ENCODE results near the gene ULK4.
"Not testable (repeated sequence)": the region's sequence is repeated elsewhere in the genome, so short reads cannot be mapped to it uniquely, and the experiment has no call there.

The ULK4 gene

DNA sequence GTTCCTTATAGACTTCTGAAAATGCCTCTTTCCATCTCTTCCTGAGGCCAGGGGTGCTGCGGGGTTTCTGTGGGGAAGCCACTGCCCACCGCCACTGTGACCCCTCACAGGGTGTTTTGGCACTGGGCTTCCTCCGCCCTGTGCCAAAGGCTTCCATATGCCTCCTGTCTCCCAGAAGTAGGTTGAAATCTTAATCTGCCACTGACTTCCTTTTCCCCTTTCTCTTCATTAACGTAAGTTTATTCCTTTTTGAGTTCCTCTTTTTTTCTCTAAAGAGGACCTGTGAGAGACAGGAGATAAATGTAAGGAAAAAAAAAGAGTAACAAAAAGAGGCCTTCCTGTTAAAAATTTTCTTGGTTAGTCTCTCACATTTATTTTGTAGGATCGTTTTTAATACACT lies 542.1 kb downstream of the ULK4 start:
- no peak for DNase-seq

DNA sequence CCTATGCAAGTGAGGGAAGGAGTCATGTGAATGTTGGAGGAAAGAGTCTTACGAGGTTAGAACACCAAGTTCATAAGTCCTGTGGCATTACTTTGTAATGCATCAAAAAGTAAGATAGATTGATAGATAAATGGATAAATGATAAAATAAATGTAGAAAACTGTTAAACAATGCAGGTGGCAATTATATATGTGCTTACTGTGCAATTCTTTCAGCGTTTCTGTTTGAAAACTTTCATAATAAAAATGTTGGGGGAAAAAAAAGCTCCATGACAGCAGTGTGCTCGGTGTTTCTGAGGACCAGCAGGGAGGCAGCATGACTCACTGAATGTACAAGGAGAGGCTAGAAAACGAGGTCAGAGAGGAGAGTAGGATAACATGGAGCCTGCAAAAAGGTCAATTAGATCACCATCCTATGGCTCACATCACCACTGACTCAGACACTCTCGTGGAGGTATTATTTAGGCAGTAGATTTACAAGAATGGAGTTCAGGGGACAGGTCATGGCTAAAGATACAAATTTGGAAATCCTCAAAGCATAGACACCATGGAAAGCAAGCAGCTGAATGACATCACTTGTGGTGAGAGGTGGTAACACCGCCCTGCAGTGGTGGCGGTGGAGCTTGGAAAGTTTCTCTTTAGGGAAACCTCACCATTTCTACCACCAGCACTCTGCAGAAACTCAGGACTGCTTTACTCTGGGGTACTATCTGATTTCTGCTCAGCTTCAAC lies 542.8 kb downstream of the ULK4 start:
- DNase-seq: no peak

DNA sequence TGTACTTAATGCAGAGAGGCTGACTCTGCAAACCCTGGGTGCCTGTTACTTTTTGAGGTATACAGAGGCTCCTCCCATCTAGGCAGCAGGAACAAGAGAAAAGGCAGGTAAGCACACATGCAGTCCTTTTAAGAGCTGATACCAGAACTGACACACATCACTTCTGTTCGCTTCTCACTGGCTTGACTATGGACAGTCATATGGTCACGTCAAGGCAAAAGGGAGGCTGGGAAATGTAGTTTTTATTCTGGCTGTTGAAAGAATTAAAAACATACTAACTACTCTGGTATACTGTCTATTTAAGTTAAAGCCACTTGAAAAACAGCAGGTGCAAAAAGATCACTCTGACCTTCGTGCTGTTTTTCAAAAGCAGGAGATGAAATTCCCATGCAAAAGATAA lies 544.3 kb downstream of the ULK4 start:
- no peak for DNase-seq

DNA sequence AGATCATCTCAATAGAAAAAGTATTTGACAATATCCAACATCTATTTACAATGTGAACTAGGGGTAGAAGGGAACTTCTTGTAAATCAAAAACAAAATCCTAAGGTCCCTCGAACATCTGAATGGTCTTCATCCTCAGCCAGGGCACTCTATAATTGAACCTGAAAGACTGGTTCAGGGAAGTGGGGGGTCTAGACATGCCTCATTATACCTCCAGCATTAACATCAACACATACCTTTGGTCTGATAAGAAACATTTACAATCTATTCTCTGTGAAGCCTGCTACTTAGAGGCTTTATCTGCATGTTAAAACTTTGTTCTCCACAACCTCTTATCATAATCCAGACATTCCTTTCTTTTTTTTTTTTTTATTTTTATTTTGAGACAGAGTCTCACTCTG lies 550.8 kb downstream of the ULK4 start:
- no peak for DNase-seq

DNA sequence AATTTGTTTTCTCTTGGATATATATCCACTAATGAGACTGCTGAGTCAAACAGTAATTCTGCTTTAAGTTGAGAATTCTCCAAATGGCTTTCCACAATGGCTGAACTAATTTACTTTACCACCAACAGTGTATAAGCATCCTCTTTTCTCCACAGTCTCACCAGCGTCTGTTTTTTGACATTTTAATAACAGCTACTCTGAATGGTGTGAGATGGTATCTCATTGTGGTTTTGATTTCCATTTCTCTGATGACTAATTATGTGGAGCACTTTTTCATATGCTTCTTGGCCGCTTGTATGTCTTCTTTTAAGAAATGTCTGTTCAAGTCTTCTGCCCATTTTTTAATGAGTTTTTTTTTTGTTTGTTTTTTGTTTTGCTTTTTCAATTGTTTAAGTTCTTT lies 556.4 kb downstream of the ULK4 start:
- no peak for DNase-seq

DNA sequence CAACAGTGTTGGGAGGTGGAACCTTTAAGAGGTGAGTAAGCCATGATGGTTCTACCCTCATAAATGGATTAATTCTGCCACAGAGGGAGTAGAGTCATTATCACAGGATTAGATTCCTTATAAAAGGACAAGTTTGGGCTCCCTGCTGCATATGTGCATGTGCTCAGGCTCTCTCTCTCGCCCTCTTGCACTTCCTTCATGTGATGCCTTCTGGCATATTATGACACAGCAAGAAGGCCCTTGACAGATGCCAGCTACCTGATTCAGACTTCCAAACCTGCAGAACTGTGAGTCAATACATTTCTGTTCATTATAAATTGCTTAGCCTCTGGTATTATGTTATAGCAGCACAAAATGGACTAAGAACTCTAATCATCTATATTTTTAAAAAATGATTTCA lies 557.3 kb downstream of the ULK4 start:
- no peak for DNase-seq

DNA sequence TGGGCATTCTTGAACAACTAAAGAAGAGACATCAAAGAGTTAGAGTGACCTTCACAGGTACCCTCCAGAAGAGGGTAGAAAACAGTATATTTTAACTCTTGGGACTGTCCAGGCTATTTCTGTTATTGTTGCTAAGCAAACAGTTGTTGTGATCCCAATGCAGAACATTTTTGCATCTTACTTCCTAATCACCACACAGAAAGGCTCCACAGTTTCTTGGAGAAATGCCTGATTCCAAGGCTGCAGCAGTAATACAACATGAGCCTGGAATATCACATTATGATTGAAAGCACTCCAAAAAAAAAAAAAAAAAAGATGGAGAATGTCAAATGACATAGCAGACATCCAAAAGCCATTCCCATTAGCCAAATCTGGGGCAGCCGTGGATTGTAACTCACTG lies 567.0 kb downstream of the ULK4 start:
- DNase-seq: no peak

DNA sequence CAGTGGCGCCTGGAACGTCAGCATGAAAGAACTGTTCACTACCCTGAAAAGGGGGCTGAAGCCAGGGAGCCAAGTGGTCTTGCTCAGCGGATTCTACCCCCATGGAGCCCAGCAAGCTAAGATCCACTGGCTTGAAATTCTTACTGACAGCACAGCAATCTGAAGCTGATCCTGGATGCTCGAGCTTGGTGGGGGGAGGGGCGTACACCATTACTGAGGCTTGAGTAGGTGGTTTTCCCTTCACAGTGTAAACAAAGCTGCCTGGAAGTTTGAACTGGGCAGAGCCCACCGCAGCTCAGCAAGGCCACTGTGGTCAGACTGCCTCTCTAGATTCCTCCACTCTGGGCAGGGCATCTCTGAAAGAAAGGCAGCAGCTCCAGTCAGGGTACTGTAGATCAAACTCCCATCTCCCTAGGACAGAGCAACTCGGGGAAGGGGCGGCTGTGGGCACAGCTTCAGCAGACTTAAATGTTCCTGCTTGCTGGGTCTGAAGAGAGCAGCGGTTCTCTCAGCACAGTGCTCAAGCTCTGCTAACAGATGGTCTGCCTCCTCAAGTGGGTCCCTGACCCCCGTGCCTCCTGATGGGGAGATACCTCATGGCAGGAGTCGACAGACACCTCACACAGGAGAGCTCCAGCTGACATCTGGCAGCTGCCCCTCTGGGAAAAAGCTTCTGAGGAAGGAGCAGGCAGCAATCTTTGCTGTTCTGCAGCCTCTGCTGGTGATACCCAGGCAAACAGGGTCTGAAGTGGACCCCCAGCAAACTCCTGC lies 591.0 kb downstream of the ULK4 start:
- DNase-seq: not testable (repeated sequence)

DNA sequence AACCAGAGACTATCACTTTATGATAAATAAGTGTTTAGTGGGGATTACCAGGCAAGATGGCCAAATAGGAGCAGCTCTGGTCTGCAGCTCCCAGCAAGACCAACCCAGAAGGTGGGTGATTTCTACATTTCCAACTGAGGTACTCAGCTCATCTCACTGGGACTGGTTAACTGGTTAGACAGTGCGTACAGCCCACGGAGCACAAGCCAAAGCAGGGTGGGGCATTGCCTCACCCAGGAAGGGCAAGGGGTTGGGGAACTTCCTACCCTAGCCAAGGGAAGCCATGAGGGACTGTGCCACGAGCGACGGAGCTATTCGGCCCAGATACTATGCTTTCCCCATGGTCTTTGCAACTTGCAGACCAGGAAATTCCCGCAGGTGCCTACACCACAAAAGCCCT lies 591.6 kb downstream of the ULK4 start:
- DNase-seq: no peak

DNA sequence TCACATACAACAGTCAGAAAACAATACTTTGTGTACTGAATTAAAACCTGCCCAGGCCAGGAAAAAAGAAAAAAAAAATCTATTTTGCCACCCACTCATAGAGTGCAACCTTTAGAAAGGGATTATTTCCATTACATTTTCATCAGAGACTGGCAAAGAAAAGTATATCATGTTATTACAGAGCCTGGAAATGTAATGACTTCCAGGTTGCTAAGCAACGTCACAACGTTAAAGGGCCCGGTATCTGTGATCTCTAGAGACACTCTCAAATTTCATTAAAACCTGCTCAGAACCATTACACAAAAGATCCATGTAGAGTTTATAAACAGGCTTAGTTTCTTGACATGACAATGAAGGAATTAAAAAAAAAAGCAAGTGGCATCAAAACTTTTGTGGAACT lies 592.1 kb downstream of the ULK4 start:
- no peak for DNase-seq

GRCh38 chr3:41365973-41366372 lies 595.9 kb downstream of the ULK4 start:
- DNase-seq: no peak

- DNase-seq: no peak
These were observed 597.2 kb downstream of the ULK4 start for GRCh38 chr3:41364736-41365135.

GRCh38 chr3:41363830-41364523 lies 597.9 kb downstream of the ULK4 start:
- DNase-seq: no peak

DNA sequence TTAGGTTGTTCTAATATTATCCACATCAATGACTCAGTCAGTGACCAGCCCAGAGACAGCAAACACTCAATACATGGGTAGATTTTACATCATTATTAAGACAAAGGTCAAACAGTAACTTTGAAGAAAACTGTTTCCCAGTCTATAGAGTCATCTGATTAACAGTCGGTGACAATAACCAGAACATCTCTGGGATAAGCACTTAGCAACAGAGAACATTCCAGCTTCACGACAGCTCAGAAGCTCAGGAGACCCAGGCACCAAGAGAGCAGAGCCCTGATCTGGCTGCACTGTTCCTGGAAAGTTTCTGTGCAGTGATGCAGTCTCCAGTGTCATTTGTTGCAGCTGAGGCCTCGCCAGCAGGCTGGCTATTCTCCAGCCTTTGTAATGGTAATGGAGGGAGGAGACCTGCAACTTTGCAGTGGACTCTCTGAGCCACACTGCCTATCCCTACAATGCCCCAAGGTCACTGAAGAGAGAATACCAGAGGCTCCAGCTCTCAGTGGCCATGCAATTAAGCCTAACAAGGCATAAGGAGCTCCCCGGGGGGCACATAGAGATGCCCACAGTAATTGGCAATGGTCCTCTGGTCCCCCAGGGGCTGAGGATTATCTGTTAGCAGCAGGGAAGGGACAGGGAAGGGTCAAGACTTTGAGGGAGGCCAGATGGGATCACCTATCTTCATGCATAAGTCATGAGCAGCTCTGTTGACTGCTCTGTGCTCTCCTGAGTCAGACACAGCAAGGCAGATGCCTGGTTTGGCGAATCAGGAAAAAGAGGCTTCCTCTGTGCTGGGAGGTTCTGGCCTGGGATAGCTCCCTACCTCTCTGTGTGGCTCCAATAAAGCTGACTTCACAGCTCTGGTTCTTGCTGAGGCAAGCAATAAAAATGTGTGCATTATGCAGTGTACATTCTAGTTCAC lies 599.0 kb downstream of the ULK4 start:
- DNase-seq: no peak

DNA sequence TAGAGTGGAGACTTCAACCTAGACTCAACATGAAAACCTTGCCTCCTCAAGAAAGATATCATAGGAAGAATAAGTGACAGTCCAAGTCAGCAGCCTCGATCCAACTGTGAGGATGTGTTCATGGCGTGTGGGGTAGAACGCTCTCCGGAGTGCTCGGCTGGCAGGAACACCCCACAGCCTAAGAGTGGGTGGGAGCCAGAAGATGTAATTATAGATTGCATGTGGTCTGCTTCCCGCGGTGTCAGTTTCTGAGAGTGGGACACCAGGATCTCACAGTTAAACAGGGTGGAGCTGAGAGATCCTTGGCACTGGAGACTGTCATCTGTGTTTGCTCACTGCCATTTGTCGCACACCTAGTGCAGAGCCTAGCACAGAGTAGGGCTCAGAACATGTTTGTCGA lies 604.6 kb downstream of the ULK4 start:
- DNase-seq: no peak

DNA sequence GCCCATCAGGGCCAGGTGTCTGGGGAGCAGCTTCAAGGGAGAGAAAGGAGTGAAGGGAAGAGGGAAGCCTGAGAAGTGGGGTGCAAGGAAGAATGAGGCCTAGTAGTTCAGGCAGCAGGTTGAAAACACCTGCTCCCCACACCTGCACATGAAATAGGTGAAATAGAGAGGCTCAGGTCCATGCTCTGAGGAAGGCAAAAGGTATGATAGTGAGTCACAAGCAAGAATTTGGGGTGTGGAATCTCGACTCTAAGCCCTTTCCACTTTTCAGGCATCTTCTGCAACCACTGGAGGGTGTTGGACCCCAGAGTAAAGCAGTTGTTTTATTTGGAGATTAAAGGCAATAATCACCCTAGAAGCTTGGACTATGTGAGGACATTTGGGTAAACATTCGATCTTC lies 605.1 kb downstream of the ULK4 start:
- DNase-seq: no peak

DNA sequence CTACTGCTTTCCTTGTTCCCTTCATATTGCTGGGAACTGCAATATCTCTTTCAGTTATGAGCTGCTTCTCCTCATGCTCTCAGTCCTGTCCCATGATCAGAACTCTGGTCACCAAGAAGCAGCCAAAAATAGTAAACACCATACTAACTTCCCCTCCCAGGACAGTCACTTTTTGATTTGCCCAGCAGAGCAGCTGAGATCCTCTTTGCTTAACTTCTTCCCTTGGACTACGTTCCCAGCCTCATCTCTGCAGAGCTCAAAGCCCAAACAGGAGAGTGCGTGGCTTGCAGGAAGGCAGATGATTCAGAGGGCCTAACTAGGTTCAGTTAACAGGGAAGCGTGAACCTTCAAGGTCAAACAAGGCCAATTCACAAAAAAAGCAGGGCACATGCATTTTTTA lies 609.4 kb downstream of the ULK4 start:
- DNase-seq: no peak

DNA sequence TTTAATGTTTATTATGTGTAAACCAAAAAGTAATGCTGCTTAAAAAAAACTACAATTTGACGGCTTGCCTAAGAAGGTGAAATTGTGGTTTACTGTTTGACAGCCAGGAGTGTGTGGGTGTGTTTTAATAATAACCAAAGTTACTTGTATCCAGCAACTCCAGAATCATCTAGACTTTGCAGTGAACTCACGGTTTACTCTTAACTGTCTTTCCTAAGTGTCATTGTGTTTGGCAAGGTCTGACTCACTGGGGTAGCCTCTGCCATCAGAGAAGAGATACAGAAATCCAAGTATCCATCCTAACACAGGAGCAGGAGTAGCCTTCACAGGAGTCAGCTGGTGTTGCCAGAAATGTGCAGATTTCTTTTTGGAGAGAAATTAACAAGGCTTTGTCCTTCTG lies 611.5 kb downstream of the ULK4 start:
- no peak for DNase-seq

GRCh38 chr3:41348401-41348800 lies 613.5 kb downstream of the ULK4 start:
- no peak for DNase-seq

DNA sequence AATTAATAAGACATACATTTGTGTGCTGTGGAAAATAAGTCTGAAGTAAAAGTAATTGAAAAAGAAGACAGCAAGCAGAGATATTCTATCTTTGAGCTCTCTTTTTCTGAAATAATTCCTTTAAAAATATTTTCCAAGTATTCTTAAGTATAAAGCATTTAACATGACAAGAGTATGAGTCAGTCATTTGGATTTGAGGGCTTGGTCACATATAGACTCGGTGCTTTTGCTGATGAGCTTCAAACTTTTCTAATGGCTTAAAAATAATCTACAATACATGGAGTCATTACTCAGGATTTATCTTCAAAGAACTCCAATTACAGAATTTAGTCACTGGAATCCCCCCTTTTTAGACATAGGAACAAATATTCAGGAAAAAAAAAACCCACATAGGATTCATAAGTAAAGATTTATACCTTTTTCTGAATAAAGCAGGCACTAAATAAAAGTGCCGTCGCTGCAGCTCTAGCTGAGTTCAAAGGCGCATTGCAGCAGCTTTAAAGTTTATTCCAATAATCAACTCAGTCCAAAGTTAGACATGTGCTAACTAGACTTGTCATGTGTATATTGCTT lies 615.1 kb downstream of the ULK4 start:
- DNase-seq: no peak

GRCh38 chr3:41345788-41346187 lies 616.1 kb downstream of the ULK4 start:
- DNase-seq: no peak

- DNase-seq: no peak
These were observed 622.1 kb downstream of the ULK4 start for GRCh38 chr3:41339758-41340157.

- DNase-seq: no peak
These were observed 623.6 kb downstream of the ULK4 start for GRCh38 chr3:41338276-41338675.
